Upper lobe of left lung (tissue), 6 donors: ENCODE data around the gene AGAP1. TPM values are rescaled to one million over a fixed set of nuclear protein-coding genes. Genes with fewer than 3 reads are reported as not detected.

Source experiments
- ATAC-seq, 2 donors: fragments of 200-7000 bp; cut with Tn5 transposase; one replicate each; pipeline ENCODE4 v1.9.1; 2022; ENCODE audit warnings: mild to moderate bottlenecking in 2 of 2, moderate library complexity in 2 of 2; ENCODE audit not compliant: low FRiP score in 2 of 2
- DNase-seq, 2 donors: peaks; one replicate each; pipeline ENCODE4 v3.0.0-alpha.2; 2019 to 2020
- H3K27ac ChIP-seq, 4 donors: fragments of 200-600 bp; sonication (generic); one replicate each; pipeline ENCODE4 v1.5.1; 2016 to 2019
- H3K27me3 ChIP-seq, 4 donors: fragments of 200-600 bp; sonication (generic); one replicate each; pipeline ENCODE4 v1.5.1; 2017 to 2019
- H3K36me3 ChIP-seq, 4 donors: fragments of 200-600 bp; sonication (generic); one replicate each; pipeline ENCODE4 v1.5.1; 2016 to 2019
- H3K4me1 ChIP-seq, 4 donors: fragments of 200-600 bp; sonication (generic); one replicate each; pipeline ENCODE4 v1.5.1; 2018 to 2019
- H3K4me3 ChIP-seq, 4 donors: fragments of 200-600 bp; sonication (generic); one replicate each; pipeline ENCODE4 v1.5.1; 2017 to 2019; ENCODE audit warnings: mild to moderate bottlenecking in 2 of 4, moderate library complexity in 1 of 4
- H3K9me3 ChIP-seq, 4 donors: fragments of 200-600 bp; sonication (generic); one replicate each; pipeline ENCODE4 v1.5.1; 2018 to 2019
- CTCF ChIP-seq, 6 experiments: fragments of 450-650 bp in 4 of 6; fragments of 200-600 bp in 2 of 6; sonication (generic) in 2 of 6; IDR thresholded peaks; one replicate each; pipeline ENCODE4 v1.5.1; 2016 to 2019; ENCODE audit warnings: antibody characterized with exemption in 6 of 6
- EP300 ChIP-seq, 4 donors: sonication (generic); formaldehyde crosslinking; IDR thresholded peaks; one replicate each; pipeline ENCODE4 v1.5.1; 2017; ENCODE audit warnings: antibody characterized with exemption in 4 of 4, control low read depth in 2 of 4
- POLR2A ChIP-seq, 4 donors: fragments of 450-650 bp; IDR thresholded peaks; one replicate each; pipeline ENCODE4 v1.5.1; 2016 to 2017; ENCODE audit warnings: antibody characterized with exemption in 4 of 4, mild to moderate bottlenecking in 2 of 4
- POLR2AphosphoS5 ChIP-seq, 2 donors: sonication (generic); formaldehyde crosslinking; IDR thresholded peaks; one replicate each; pipeline ENCODE4 v1.5.1; 2017; ENCODE audit warnings: antibody characterized with exemption in 2 of 2
- WGBS, 2 donors: methylation state at CpG; one replicate each; pipeline ENCODE4 v1.1.5; 2017 to 2018; 5-methylcytosine and 5-hydroxymethylcytosine counted together
- total RNA-seq, 6 donors: library from RNA; depleted of rRNA in 4 of 6; stranded (reverse); fragments of >200 nt in 4 of 6; gene quantifications; one replicate each; pipeline versions ENCODE4 v1.1.0 to v1.2.1, GENCODE V29; 2016 to 2021
- donor health status: DM: no; HTN: no; CAD: no; lungs with moderate emphysema.
- donor health status: DM: no; HTN: yes; CAD: no; lungs with severe emphysema.

Gene AGAP1
- total RNA-seq, 6 donors from 2014 or later = 25.5 to 45.1 (median 30.7) TPM

DNA sequence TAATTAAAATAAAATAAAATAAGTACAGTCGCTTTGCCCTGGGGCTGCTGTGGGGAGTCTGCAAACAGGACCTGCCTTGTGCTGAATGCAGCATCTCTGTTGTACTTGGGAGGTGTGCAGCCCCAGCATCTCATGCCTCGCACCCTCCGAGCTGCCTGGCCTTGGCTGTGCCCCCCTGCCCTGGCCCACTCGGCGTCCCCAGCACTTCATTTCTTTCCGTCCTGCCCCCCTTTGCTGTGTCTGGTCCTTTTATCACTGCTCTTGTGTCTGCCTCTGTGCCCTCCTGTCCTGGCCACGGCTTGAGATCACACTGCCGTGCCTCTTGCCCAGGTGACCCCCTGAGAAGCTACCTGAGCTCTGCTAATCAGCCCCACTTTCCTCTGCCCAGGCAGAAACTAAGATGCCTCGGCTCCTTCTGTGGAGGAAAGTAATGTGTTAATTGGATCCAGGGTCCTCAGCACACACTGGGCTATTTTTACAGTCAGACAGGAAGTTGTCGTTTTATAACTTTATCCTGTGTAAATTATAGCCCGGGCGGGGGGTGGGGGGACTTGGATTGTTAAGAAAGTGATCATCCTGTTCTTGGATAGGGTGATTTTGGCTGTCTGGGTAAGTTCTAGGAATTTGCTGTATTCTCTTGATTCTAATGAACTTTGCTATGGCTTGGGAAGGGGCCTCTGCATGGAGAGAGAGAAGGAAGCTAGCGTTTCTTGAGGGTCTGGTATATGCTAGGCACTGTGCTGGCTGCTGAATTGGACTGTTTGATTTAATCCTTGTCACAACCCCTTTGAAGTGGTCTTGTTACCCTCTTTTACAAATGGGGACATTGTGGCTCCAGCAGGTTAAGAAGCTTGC lies 69.4 kb downstream of the AGAP1 start:
- no peak overlapping the region for H3K4me3 ChIP-seq
- peaks cover 4 to 51% (median 26%) of the 10 kb centered on the region in 4 donors for H3K4me1 ChIP-seq
- ATAC-seq (no peak), DNase-seq (no peak)
- 51 to 59% methylated on average over 13 of the region's 13 CpGs for WGBS, 2 donors
- TF ChIP-seq POLR2AphosphoS5 (IDR thresholded peaks at IDR 0.05) = no peak
- no peak for TF ChIP-seq EP300 (IDR thresholded peaks at IDR 0.05)
- no peak for TF ChIP-seq POLR2A (IDR thresholded peaks at IDR 0.05)
- no peak for TF ChIP-seq CTCF (IDR thresholded peaks at IDR 0.05)
- H3K9me3 ChIP-seq = peaks cover 0 to 4% (median under 1%) of the 10 kb centered on the region in 4 donors
- H3K27ac ChIP-seq = no peak overlapping the region
- no peaks in the 10 kb centered on the region for H3K27me3 ChIP-seq
- H3K36me3 ChIP-seq = no peaks in the 10 kb centered on the region

DNA sequence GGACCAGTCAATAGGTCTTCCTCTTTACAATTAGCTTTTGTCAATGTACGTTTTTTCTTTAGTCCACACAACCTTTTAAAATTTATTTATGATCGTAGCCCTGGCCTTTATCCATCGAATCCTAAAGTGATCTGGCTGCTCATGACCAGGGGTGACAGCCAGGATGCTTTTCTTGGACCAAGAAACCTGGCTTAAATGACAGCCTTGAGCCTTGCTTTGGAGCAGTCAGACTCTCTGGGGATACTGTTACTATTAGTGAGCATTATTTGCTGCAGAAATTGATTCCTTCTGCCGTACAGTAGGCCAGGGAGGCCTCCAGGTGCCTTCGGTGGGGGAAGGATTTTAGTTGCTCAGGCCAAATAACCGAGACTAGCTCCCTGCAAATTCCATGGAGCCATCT lies 70.2 kb downstream of the AGAP1 start:
- no peak overlapping the region for H3K27ac ChIP-seq
- DNase-seq (no peak), ATAC-seq (no peak)
- peaks cover 4 to 52% (median 25%) of the 10 kb centered on the region in 4 donors for H3K4me1 ChIP-seq
- WGBS, 2 donors = 74% methylated on average over 6 of the region's 6 CpGs
- no peak overlapping the region for H3K4me3 ChIP-seq
- peaks cover 0 to 8% (median 2%) of the 10 kb centered on the region in 4 donors for H3K9me3 ChIP-seq
- TF ChIP-seq CTCF (IDR thresholded peaks at IDR 0.05) = no peak
- no peak for TF ChIP-seq POLR2AphosphoS5 (IDR thresholded peaks at IDR 0.05)
- no peak for TF ChIP-seq EP300 (IDR thresholded peaks at IDR 0.05)
- no peak for TF ChIP-seq POLR2A (IDR thresholded peaks at IDR 0.05)
- H3K27me3 ChIP-seq = no peaks in the 10 kb centered on the region
- H3K36me3 ChIP-seq = no peaks in the 10 kb centered on the region

DNA sequence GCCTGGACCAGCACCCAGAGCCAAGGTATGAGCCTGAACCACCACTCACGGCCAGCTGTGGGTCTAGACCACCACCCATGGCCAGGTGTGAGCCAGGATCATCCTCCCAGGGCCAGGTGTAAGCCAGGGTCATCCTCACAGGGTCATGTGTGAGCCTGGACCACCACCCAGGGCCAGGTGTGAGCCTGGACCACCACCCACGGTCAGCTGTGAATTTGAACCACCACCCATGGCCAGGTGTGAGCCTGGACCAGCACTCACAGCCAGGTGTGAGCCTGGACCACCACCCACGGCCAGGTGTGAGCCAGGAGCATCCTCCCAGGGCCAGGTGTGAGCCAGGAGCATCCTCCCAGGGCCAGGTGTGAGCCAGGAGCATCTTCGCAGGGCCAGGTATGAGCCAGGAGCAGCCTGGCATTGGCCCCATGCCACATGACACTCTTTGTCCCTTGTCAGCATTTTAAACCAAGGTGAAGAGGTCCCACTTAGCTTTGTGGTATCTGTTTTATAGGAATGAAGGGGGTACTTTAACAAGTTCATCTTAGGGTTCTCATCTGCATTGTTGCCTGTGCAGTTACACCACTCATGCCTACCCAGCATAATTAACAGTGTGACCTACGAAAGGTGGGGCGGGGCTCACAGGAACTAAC lies 71.2 kb downstream of the AGAP1 start:
- ATAC-seq = no peak
- peaks cover 0 to 8% (median 2%) of the 10 kb centered on the region in 4 donors for H3K9me3 ChIP-seq

DNA sequence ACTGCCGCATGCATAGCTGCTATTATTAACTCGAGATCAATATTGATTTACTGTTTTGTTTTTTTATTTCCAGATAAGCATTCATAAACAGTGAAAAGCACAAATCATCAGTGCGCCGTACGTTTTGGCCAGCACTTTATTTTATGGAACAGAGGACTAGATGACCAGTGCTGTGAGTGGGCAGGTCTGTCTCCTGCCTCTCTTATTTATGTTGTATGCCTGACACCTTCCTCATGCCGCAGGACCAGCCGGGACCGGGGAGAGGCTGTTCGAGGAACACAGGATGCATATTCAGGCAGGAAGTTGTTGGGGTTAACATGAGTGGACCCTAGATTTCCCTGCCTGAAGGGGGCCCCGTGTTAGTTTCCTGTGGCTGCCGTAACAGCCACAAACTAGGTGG lies 72.6 kb downstream of the AGAP1 start:
- peaks cover 0 to 8% (median 2%) of the 10 kb centered on the region in 4 donors for H3K9me3 ChIP-seq
- H3K36me3 ChIP-seq = no peaks in the 10 kb centered on the region
- H3K27ac ChIP-seq = no peak overlapping the region
- no peak for ATAC-seq
- DNase-seq = no peak
- H3K4me1 ChIP-seq = peaks cover 4 to 47% (median 31%) of the 10 kb centered on the region in 4 donors
- H3K4me3 ChIP-seq = no peak overlapping the region
- 32 to 36% methylated on average over 11 of the region's 11 CpGs for WGBS, 2 donors
- no peaks in the 10 kb centered on the region for H3K27me3 ChIP-seq
- TF ChIP-seq POLR2A (IDR thresholded peaks at IDR 0.05) (no peak), EP300 (IDR thresholded peaks at IDR 0.05) (no peak)

More for the DNA sequence above, 71.2 kb downstream of the AGAP1 start:
- Histone ChIP-seq H3K4me1 (peaks cover 4 to 52% (median 31%) of the 10 kb centered on the region in 4 donors), H3K36me3 (no peaks in the 10 kb centered on the region), H3K4me3 (no peak overlapping the region), H3K27me3 (no peaks in the 10 kb centered on the region), H3K27ac (no peak overlapping the region)
- TF ChIP-seq POLR2A (IDR thresholded peaks at IDR 0.05) (no peak), EP300 (IDR thresholded peaks at IDR 0.05) (no peak), POLR2AphosphoS5 (IDR thresholded peaks at IDR 0.05) (no peak), CTCF (IDR thresholded peaks at IDR 0.05) (no peak)
- no peak for DNase-seq
- 85 to 86% methylated on average over 3 of the region's 6 CpGs for WGBS, 2 donors

- H3K36me3 ChIP-seq = no peaks in the 10 kb centered on the region
- peaks cover 0 to 8% (median 2%) of the 10 kb centered on the region in 4 donors for H3K9me3 ChIP-seq
- H3K4me3 ChIP-seq = no peak overlapping the region
- no peak for TF ChIP-seq EP300 (IDR thresholded peaks at IDR 0.05)
- TF ChIP-seq CTCF (IDR thresholded peaks at IDR 0.05) = no peak
- no peak for TF ChIP-seq POLR2A (IDR thresholded peaks at IDR 0.05)
- TF ChIP-seq POLR2AphosphoS5 (IDR thresholded peaks at IDR 0.05) = no peak
- ATAC-seq = no peak
- DNase-seq = no peak
- 70 to 89% methylated on average over 7 to 10 of the region's 10 CpGs for WGBS, 2 donors
- no peaks in the 10 kb centered on the region for H3K27me3 ChIP-seq
- H3K27ac ChIP-seq = no peak overlapping the region
- H3K4me1 ChIP-seq = peaks cover 4 to 45% (median 30%) of the 10 kb centered on the region in 4 donors
Measured at GRCh38 chr2:235566931-235567495, 73.2 kb downstream of the AGAP1 start.
